IPS-15b (cell line): Measurements from ENCODE around the gene RPL35A.
"Not testable (repeated sequence)": the region's sequence is repeated elsewhere in the genome, so short reads cannot be mapped to it uniquely, and the experiment has no call there.

Experiments
- H3K27me3 ChIP-seq: one replicate; pipeline ENCODE4 v1.6.1; 2013; ENCODE audit warnings: low read length; ENCODE audit not compliant: control insufficient read depth, insufficient read depth
- H3K36me3 ChIP-seq: one replicate; pipeline ENCODE4 v1.6.1; 2013; ENCODE audit warnings: low read length; ENCODE audit not compliant: control insufficient read depth, insufficient read depth
- H3K4me1 ChIP-seq: one replicate; pipeline ENCODE4 v1.6.1; 2013; ENCODE audit warnings: mild to moderate bottlenecking, low read length; ENCODE audit not compliant: control insufficient read depth, insufficient read depth
- H3K4me3 ChIP-seq: one replicate; pipeline ENCODE4 v1.5.1; 2013; ENCODE audit warnings: low read depth, low read length
- H3K9ac ChIP-seq: one replicate; pipeline ENCODE4 v1.6.1; 2013; ENCODE audit warnings: low read depth, mild to moderate bottlenecking, low read length
- H3K9me3 ChIP-seq: one replicate; pipeline ENCODE4 v1.6.1; 2013; ENCODE audit warnings: mild to moderate bottlenecking, low read length; ENCODE audit not compliant: control insufficient read depth, insufficient read depth

The RPL35A gene

GRCh38 chr3:197926418-197926817, 23.6 kb upstream of the RPL35A start:
- Histone ChIP-seq H3K36me3 (no peaks in the 10 kb centered on the region), H3K9ac (no peak overlapping the region)

DNA sequence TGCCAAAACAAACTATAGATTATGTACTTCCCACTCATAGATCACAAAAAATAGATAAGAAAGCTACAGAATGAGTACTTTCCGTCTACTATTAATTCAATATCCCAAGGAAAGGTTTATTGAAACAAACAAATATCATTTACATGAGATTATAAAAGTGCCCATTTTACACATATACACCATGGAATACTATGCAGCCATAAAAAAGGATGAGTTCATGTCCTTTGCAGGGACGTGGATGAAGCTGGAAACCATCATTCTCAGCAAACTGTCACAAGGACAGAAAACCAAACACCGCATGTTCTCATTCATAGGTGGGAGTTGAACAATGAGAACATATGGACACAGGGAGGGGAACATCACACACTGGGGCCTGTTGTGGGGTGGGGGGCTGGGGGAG, 22.4 kb upstream of the RPL35A start:
- H3K27me3 ChIP-seq, H3K9ac ChIP-seq, H3K9me3 ChIP-seq, H3K36me3 ChIP-seq, H3K4me1 ChIP-seq, H3K4me3 ChIP-seq: not testable (repeated sequence)

More at GRCh38 chr3:197926418-197926817, 23.6 kb upstream of the RPL35A start:
- no peak overlapping the region for H3K4me3 ChIP-seq
- H3K9me3 ChIP-seq: no peaks in the 10 kb centered on the region
- H3K4me1 ChIP-seq: no peaks in the 10 kb centered on the region
- no peaks in the 10 kb centered on the region for H3K27me3 ChIP-seq

DNA sequence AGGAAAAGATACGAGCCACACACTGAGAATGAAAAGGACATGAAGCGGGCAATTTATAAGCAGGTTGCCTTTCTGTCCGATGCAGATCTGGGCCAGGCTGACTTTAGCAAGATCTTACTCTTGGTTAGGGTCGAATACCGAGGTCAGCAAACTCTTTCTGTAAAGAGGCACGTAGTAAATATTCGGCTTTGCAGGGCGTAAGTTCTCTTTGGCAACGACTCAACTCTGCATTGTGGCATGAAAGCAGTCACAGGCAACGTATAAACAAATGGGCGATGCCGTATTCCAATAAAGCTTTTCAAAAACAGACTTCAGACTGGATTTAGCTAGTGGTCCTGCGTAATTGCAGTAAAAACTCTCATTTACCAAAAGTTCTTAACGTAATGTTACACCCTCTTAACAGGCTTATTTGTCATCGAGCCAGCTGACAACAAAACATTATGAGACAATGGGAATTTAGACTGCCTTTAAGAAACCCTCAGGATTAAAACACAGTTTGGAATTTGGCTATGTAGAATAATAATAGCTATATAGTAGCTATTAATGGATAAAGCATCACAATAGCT, 13.1 kb upstream of the RPL35A start:
- Histone ChIP-seq H3K36me3 (no peaks in the 10 kb centered on the region), H3K9me3 (no peaks in the 10 kb centered on the region), H3K4me1 (peaks cover 4% of the 10 kb centered on the region), H3K4me3 (no peak overlapping the region), H3K27me3 (no peaks in the 10 kb centered on the region), H3K9ac (no peak overlapping the region)

- no peaks in the 10 kb centered on the region for H3K9me3 ChIP-seq
- H3K27me3 ChIP-seq: no peaks in the 10 kb centered on the region
- peaks cover 4% of the 10 kb centered on the region for H3K4me1 ChIP-seq
- no peak overlapping the region for H3K4me3 ChIP-seq
- no peak overlapping the region for H3K9ac ChIP-seq
- no peaks in the 10 kb centered on the region for H3K36me3 ChIP-seq
Measured at GRCh38 chr3:197940745-197941384, 9.1 kb upstream of the RPL35A start.

DNA sequence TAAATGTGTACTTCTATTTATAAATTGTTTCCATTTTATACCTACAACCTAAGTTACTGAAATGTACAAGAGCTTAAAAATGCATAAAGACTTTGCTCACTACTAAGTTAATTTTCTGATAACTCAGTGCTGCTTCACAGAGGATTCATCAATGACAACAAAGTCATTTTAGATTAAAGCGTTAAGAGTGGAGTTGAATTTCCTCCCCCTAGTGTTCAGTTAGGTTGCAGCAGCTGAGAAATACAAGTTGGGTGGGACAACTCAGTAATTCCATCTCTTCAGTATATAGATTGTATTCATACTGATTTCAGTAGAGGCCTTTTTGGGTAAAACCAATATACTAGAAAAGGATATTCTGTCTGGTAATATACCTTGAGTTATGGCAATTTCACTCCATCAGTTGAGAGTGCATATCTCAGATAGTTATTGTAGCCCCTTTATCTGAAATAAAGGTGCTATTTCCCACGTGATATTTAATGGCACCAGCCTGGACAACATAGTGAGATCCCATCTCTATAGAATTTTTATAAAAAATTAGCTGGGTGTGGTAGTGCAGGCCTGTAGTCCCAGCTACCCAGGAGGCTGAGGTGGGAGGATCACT, 6.9 kb upstream of the RPL35A start:
- H3K36me3 ChIP-seq: no peaks in the 10 kb centered on the region
- H3K4me3 ChIP-seq: no peak overlapping the region
- H3K9ac ChIP-seq: no peak overlapping the region
- H3K4me1 ChIP-seq: no peaks in the 10 kb centered on the region
- H3K27me3 ChIP-seq: no peaks in the 10 kb centered on the region
- no peaks in the 10 kb centered on the region for H3K9me3 ChIP-seq

GRCh38 chr3:197949191-197949777, 706 bp upstream of the RPL35A start:
- Histone ChIP-seq H3K4me3 (peak overlapping the region; percentile 82), H3K9me3 (no peaks in the 10 kb centered on the region), H3K36me3 (peaks cover 28% of the 10 kb centered on the region), H3K9ac (peak overlapping the region; percentile 92), H3K4me1 (peaks cover 2% of the 10 kb centered on the region), H3K27me3 (no peaks in the 10 kb centered on the region)

DNA sequence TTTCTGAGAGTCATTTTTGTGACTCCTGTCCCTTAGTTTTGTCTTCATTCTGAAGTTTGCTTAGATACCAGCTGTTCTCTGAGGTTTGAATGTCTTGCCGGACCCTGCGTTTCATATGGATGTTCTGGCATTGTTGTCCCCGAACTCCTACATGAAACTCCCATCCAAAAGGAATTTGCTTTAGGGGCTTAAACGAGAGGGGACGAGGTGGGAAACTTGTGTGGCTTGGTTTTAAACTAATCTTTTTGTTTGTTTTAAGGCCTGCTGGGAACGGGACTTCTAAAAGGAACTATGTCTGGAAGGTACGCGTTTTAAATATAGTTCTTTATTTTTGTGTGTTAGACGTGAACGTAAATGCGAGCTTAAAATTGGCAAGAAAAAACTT, 679 bp downstream of the RPL35A start:
- H3K36me3 ChIP-seq: peaks cover 42% of the 10 kb centered on the region
- H3K9me3 ChIP-seq: no peaks in the 10 kb centered on the region
- no peaks in the 10 kb centered on the region for H3K27me3 ChIP-seq
- peak overlapping the region; percentile 92 for H3K9ac ChIP-seq
- H3K4me3 ChIP-seq: peak overlapping the region; percentile 82
- peaks cover 2% of the 10 kb centered on the region for H3K4me1 ChIP-seq

- Histone ChIP-seq H3K36me3 (peaks cover 47% of the 10 kb centered on the region), H3K9ac (peak overlapping the region; percentile 92), H3K4me1 (peaks cover 2% of the 10 kb centered on the region), H3K9me3 (no peaks in the 10 kb centered on the region), H3K27me3 (no peaks in the 10 kb centered on the region), H3K4me3 (peak overlapping the region; percentile 82)
Measured at GRCh38 chr3:197951392-197951990, 1.5 kb downstream of the RPL35A start.

GRCh38 chr3:197952440-197952839, 2.5 kb downstream of the RPL35A start:
- H3K9me3 ChIP-seq: no peaks in the 10 kb centered on the region
- H3K4me1 ChIP-seq: peaks cover 2% of the 10 kb centered on the region
- no peak overlapping the region for H3K4me3 ChIP-seq
- no peaks in the 10 kb centered on the region for H3K27me3 ChIP-seq
- H3K36me3 ChIP-seq: peaks cover 47% of the 10 kb centered on the region
- no peak overlapping the region for H3K9ac ChIP-seq

DNA sequence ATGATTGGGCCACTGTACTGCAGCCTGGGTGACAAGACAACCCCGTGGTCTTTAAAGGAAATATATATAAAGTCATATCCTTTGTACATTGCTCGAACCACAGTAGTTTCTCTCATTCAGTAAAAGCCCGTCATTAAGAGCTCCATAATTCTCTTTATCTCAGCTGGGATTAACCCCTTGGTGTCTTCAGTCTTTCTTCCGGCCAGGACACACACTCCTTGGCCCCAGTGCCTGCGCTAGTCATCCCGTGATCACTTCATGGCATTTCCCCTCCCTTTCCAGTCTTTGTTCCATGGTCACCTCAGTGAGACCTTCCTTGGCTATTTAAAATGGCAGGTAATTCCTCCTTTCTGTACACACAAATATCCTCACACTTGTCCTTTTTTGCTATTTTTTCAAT, 3.3 kb downstream of the RPL35A start:
- Histone ChIP-seq H3K4me3 (no peak overlapping the region), H3K36me3 (peaks cover 47% of the 10 kb centered on the region), H3K9me3 (no peaks in the 10 kb centered on the region), H3K27me3 (no peaks in the 10 kb centered on the region), H3K4me1 (peaks cover 2% of the 10 kb centered on the region), H3K9ac (no peak overlapping the region)

- Histone ChIP-seq H3K9ac (no peak overlapping the region), H3K36me3 (peaks cover 47% of the 10 kb centered on the region), H3K4me3 (no peak overlapping the region), H3K27me3 (no peaks in the 10 kb centered on the region), H3K9me3 (no peaks in the 10 kb centered on the region), H3K4me1 (peaks cover 2% of the 10 kb centered on the region)
Measured at GRCh38 chr3:197953881-197954280, 3.9 kb downstream of the RPL35A start.
